HG03039 (cell line): ENCODE results near the gene KRTAP19-7.

Experiments
- ATAC-seq: cut with Tn5 transposase; IDR thresholded peaks from one replicate; pipeline ENCODE4 v1.9.1; 2021; ENCODE audit warnings: mild to moderate bottlenecking, moderate library complexity; ENCODE audit not compliant: unreplicated experiment

The KRTAP19-7 gene

GRCh38 chr21:30561264-30561895, at the start of gene KRTAP19-7:
Gene KRTAP19-7 (minus strand): TSS chr21:30561314. CDS start chr21:30561289, 25 bp downstream.
- ATAC-seq, result no peak

GRCh38 chr21:30605968-30606367, 44.9 kb upstream of the KRTAP19-7 start:
- ATAC-seq, result no peak

- ATAC-seq, result no peak
These were observed 39.7 kb upstream of the KRTAP19-7 start, which contains the start of gene KRTAP22-1 for GRCh38 chr21:30600787-30601186. Gene KRTAP22-1 (plus strand): TSS chr21:30601087.

- ATAC-seq, result no peak
These were observed 37.7 kb upstream of the KRTAP19-7 start, which contains the start of gene KRTAP6-2 for GRCh38 chr21:30598802-30599201. Gene KRTAP6-2 (minus strand): TSS chr21:30598902. CDS start chr21:30598874, 28 bp downstream.

- no peak for ATAC-seq
These were observed 31.0 kb upstream of the KRTAP19-7 start, which contains the start of gene KRTAP6-3 for GRCh38 chr21:30592140-30592539. Gene KRTAP6-3 (plus strand): TSS chr21:30592440. CDS start chr21:30592446, 6 bp downstream.

GRCh38 chr21:30590297-30590696, 29.2 kb upstream of the KRTAP19-7 start, which contains the start of gene KRTAP22-2:
Gene KRTAP22-2 (minus strand): TSS chr21:30590397.
- no peak for ATAC-seq

GRCh38 chr21:30582870-30583269, 21.8 kb upstream of the KRTAP19-7 start:
- ATAC-seq, result no peak

- ATAC-seq, result no peak
These were observed 19.0 kb upstream of the KRTAP19-7 start for GRCh38 chr21:30580132-30580531.

GRCh38 chr21:30579346-30579745, 18.2 kb upstream of the KRTAP19-7 start:
- ATAC-seq, result no peak

GRCh38 chr21:30577766-30578165, 16.7 kb upstream of the KRTAP19-7 start:
- ATAC-seq, result no peak

GRCh38 chr21:30567617-30568016, 6.5 kb upstream of the KRTAP19-7 start:
- no peak for ATAC-seq

- ATAC-seq, result no peak
These were observed 2.5 kb upstream of the KRTAP19-7 start for GRCh38 chr21:30563630-30564029.

- no peak for ATAC-seq
These were observed 2.0 kb upstream of the KRTAP19-7 start for GRCh38 chr21:30563072-30563471.

- ATAC-seq, result no peak
These were observed 843 bp upstream of the KRTAP19-7 start for GRCh38 chr21:30561957-30562356.

GRCh38 chr21:30555095-30555494, 6.0 kb downstream of the KRTAP19-7 start:
- ATAC-seq, result no peak

- no peak for ATAC-seq
These were observed 8.3 kb downstream of the KRTAP19-7 start for GRCh38 chr21:30552782-30553181.

- ATAC-seq, result no peak
These were observed 19.4 kb downstream of the KRTAP19-7 start, which contains the start of gene KRTAP19-6 for GRCh38 chr21:30541764-30542163. Gene KRTAP19-6 (minus strand): TSS chr21:30541864. CDS start chr21:30541833, 31 bp downstream.

GRCh38 chr21:30518876-30519275, 42.2 kb downstream of the KRTAP19-7 start:
- no peak for ATAC-seq

- ATAC-seq, result no peak
These were observed 45.4 kb downstream of the KRTAP19-7 start for GRCh38 chr21:30515681-30516080.
